Parathyroid adenoma (tissue), 2 donors: Measurements from ENCODE around the gene HS6ST2.
A peak's percentile ranks its signal among the peaks of the same experiment; 100 is the strongest.

Experiments
- H2AFZ ChIP-seq: fragments of 300-600 bp; sonication (generic); one replicate; pipeline ENCODE4 v1.7.0; 2017; ENCODE audit warnings: antibody characterized with exemption, mild to moderate bottlenecking
- H3K27ac ChIP-seq: fragments of 300-600 bp; sonication (generic); one replicate; pipeline ENCODE4 v1.7.0; 2017
- H3K27me3 ChIP-seq: fragments of 300-600 bp; sonication (generic); one replicate; pipeline ENCODE4 v1.7.0; 2017; ENCODE audit warnings: low read length; ENCODE audit not compliant: control insufficient read depth, insufficient read depth
- H3K36me3 ChIP-seq: fragments of 300-600 bp; sonication (generic); one replicate; pipeline ENCODE4 v1.7.0; 2017; ENCODE audit warnings: low read length; ENCODE audit not compliant: control insufficient read depth, insufficient read depth
- H3K4me1 ChIP-seq: fragments of 300-600 bp; sonication (generic); one replicate; pipeline ENCODE4 v1.7.0; 2017; ENCODE audit warnings: control low read depth
- H3K4me2 ChIP-seq: fragments of 300-600 bp; sonication (generic); one replicate; pipeline ENCODE4 v1.7.0; 2017; ENCODE audit warnings: low read length
- H3K4me3 ChIP-seq: fragments of 300-600 bp; sonication (generic); one replicate; pipeline ENCODE4 v1.7.0; 2017; ENCODE audit warnings: low read depth, low read length
- H3K79me2 ChIP-seq: fragments of 300-600 bp; sonication (generic); one replicate; pipeline ENCODE4 v1.7.0; 2017; ENCODE audit warnings: control low read depth
- H3K9ac ChIP-seq: fragments of 300-600 bp; sonication (generic); one replicate; pipeline ENCODE4 v1.7.0; 2017; ENCODE audit warnings: mild to moderate bottlenecking
- H3K9me3 ChIP-seq: fragments of 300-600 bp; sonication (generic); one replicate; pipeline ENCODE4 v1.7.0; 2017; ENCODE audit warnings: low read length; ENCODE audit not compliant: control insufficient read depth
- CTCF ChIP-seq: fragments of 300-600 bp; sonication (generic); IDR thresholded peaks from one replicate; pipeline ENCODE4 v1.7.0; 2017; ENCODE audit warnings: antibody characterized with exemption, mild to moderate bottlenecking
- donor health status: primary hyperparathyroidism.

The HS6ST2 gene

DNA sequence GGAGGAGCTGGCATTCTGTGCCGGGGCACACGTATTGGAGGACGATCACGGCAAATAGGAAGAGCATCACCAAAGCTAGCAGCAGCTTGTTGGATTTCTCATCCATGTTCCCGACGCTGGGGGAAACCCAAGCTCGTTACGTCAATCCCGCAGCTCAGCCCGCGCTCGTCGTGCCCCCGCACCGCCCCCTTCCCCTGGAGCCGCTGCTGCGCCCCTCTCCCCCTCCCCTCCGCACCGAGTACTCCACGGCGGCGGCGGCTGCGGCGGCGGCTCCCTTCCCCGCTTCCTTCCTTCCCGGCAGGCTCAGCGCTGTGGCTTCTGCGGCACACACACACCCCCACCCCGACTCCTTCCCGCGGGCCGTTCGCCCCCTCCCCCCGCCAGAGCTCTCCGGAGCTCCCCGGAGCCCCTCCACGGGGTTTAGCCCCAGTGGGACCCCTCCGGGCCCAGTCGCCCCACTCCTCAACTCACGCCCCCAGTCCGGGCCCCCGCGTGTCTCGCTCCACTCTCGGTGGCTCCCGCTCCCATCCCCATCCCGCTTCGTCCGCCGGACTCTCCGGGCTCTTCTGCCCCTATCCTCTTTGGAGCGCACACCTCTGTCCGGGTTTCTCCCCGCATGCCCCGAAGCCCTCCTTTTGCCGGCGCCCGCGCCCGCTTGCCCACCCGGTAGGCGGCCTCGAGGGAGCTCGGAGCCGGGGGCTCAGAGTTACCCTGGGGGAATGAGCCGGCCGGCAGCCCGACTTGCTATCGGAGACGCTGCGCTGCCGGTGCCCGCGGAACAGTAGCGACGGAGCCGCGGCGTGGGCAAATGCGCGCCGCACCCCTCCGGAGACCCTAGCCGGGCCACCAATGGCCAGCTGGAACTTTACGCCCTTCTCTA lies 978 bp downstream of the HS6ST2 start:
- TF ChIP-seq CTCF = no peak
- Histone ChIP-seq H3K9me3 (no peaks in the 10 kb centered on the region), H3K27me3 (no peaks in the 10 kb centered on the region), H3K27ac (no peak overlapping the region), H3K4me2 (peak overlapping the region; percentile 44), H3K36me3 (no peaks in the 10 kb centered on the region), H3K9ac (no peak overlapping the region), H3K4me1 (no peaks in the 10 kb centered on the region), H3K4me3 (peak overlapping the region; percentile 27), H2AFZ (peak overlapping the region; percentile 1), H3K79me2 (no peaks in the 10 kb centered on the region)

DNA sequence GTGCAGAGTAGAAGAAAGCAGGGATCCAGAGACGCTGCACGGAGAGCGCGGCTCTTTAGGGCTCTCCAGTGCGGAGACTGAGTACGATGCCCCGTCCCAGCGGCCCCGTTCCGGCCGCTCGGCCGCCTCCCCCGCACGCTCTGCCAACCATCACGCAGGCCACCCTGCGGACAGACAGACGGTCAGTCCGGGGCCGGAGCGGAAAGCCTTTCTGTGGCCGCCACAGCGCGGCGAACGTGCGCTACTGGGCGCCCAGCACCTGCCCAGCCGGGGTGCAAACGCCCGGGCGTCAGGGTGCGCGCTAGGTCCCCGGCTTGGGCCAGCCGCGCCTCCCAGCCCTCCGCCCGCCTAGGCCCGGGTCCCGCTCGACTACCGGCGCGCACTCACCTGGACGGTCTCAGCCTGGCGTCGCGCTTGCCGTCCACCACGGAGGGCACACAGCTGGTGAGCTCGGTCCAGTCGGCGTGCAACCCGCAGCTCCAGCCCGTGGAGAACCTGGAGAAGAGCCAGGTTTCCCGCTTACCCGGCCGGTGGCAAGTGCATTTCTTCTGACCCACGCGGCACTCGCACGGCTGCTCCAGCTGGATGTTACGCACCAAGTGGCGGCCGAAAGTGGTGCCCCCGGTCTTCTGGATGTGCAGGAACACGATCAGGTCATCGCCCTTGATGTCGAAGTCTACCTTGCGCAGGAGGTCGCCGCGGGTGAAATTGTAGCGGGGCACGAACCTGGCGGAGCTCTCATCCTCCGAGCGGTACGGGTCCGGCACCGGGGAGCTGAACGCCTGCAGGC lies 1.8 kb downstream of the HS6ST2 start:
- H3K4me1 ChIP-seq = no peaks in the 10 kb centered on the region
- H3K36me3 ChIP-seq = no peaks in the 10 kb centered on the region
- H3K79me2 ChIP-seq = no peaks in the 10 kb centered on the region
- TF ChIP-seq CTCF = no peak
- H3K9me3 ChIP-seq = no peaks in the 10 kb centered on the region
- peak overlapping the region; percentile 22 for H3K4me3 ChIP-seq
- peak overlapping the region; percentile 44 for H3K4me2 ChIP-seq
- H3K27ac ChIP-seq = no peak overlapping the region
- no peak overlapping the region for H2AFZ ChIP-seq
- no peak overlapping the region for H3K9ac ChIP-seq
- no peaks in the 10 kb centered on the region for H3K27me3 ChIP-seq

DNA sequence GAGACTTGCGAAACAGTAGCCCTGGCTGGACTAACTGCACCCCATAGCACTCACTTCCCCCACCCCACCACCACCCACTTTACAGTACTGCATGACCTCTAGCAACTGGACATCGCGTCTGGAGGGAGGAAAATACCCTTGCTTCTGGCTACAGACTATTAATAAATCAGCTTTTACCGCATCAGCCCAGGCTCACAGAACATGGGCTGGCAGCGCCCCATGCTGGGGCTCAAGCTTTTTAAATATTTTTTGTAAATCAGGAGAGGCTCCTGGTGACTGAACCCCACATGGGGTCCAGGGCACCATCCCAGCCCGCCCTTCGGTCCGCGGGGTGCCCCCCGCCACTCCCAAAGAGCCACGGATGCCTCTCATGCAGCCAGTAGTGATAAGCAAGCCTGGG lies 2.7 kb downstream of the HS6ST2 start:
- no peaks in the 10 kb centered on the region for H3K36me3 ChIP-seq
- no peak overlapping the region for H3K4me3 ChIP-seq
- no peaks in the 10 kb centered on the region for H3K79me2 ChIP-seq
- H3K4me2 ChIP-seq = no peak overlapping the region
- no peak overlapping the region for H3K27ac ChIP-seq
- H2AFZ ChIP-seq = no peak overlapping the region
- TF ChIP-seq CTCF = no peak
- H3K27me3 ChIP-seq = no peaks in the 10 kb centered on the region
- H3K4me1 ChIP-seq = no peaks in the 10 kb centered on the region
- H3K9me3 ChIP-seq = no peaks in the 10 kb centered on the region
- no peak overlapping the region for H3K9ac ChIP-seq

DNA sequence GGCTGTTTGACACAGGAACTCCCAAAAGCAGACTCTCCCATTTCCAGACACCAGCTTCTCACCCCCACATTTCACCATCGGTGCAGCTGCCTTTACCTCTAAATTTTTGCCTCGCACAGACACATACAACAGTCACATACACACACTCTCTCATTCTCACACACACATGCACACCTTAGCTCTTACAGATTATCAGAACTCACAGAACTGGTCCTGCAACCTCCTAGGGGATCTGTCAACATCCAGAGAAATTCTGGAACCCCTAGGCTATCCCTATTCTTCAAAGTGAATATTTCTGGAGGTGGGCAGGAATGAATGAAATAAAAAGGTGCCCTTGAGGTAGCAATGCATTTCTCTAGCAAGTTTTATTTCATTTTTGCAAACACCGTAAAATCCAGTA lies 4.1 kb downstream of the HS6ST2 start:
- no peak for TF ChIP-seq CTCF
- Histone ChIP-seq H3K27ac (no peak overlapping the region), H3K79me2 (no peaks in the 10 kb centered on the region), H3K4me2 (no peak overlapping the region), H2AFZ (no peak overlapping the region), H3K27me3 (no peaks in the 10 kb centered on the region), H3K36me3 (no peaks in the 10 kb centered on the region), H3K9ac (no peak overlapping the region), H3K4me3 (no peak overlapping the region), H3K9me3 (no peaks in the 10 kb centered on the region), H3K4me1 (no peaks in the 10 kb centered on the region)
